Activated CD8-positive, alpha-beta memory T cell treated with anti-CD3 and anti-CD28 coated beads for 24 hours (primary cell): ENCODE results near the gene RESP18.
A peak's percentile ranks its signal among the peaks of the same experiment; 100 is the strongest.
"Not testable (repeated sequence)": the region's sequence is repeated elsewhere in the genome, so short reads cannot be mapped to it uniquely, and the experiment has no call there.

Experiments
- DNase-seq: peaks from one replicate; pipeline ENCODE4 v3.0.0-alpha.2; 2020

Gene RESP18

DNA sequence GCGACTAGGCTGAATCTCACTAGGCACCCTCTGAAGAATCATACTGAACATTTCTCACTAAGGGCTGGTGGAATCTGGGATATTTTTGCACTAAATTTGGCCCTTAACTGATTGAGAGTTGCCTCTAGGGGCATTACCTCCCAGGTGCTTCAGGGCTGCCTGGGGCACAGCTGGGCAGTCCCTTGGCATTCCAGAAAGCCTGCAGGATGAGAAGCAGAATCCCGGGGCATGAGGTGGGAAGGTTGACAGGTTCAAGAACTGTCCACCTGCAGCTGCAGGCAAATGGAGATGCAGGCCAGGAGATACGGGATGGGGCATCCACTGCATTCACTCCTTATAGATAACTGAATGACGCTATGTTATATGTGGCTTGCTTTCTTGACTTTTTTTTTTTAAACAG lies 7.4 kb downstream of the RESP18 start:
- DNase-seq = no peak

DNA sequence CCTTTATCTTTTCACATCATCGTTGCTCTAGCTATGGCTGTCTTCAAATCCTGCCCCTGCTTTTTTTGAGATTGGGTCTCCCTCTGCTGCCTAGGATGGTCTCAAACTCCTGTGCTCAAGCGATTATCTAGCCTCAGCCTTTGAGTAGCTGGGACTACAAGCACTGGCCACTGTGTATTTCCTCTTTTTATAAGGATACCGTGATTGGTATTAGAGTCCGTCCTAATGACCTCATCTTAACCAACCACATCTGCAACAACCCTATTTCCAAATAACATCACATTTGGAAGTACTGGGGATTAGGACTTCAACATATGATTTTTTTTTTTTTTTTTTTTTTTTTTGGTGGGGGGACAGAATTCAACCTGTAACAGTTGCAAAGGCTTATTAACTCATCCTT lies 9.1 kb downstream of the RESP18 start:
- no peak for DNase-seq

GRCh38 chr2:219314804-219315468 lies 17.6 kb downstream of the RESP18 start:
- DNase-seq = no peak

GRCh38 chr2:219312683-219313263 lies 19.8 kb downstream of the RESP18 start:
- DNase-seq = not testable (repeated sequence)

DNA sequence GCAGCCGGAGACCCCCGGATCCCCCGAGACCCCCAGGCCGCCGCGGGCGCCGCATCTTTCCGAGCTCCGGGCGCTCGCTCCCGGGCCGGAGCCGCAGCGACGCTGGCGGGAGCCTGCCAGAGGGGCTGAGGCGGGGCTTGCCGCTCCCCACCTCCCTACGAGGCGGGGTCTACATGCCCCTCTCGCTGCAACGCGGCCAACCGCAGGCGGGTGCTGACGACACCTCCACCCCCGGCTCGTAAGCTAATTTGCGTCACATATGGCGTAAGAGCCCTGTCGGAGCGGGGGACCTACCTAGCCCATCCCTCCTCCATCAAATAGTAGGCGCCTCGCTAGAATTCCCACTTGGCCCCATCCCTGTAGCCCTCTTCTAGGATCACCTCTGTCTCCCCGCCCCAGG lies 23.3 kb downstream of the RESP18 start, which contains the start of gene PTPRN:
PTPRN (minus strand) TSS at position 124 of the 400 bp plus-strand sequence; CDS start at position 55, 69 bp downstream.
- DNase-seq = no peak

DNA sequence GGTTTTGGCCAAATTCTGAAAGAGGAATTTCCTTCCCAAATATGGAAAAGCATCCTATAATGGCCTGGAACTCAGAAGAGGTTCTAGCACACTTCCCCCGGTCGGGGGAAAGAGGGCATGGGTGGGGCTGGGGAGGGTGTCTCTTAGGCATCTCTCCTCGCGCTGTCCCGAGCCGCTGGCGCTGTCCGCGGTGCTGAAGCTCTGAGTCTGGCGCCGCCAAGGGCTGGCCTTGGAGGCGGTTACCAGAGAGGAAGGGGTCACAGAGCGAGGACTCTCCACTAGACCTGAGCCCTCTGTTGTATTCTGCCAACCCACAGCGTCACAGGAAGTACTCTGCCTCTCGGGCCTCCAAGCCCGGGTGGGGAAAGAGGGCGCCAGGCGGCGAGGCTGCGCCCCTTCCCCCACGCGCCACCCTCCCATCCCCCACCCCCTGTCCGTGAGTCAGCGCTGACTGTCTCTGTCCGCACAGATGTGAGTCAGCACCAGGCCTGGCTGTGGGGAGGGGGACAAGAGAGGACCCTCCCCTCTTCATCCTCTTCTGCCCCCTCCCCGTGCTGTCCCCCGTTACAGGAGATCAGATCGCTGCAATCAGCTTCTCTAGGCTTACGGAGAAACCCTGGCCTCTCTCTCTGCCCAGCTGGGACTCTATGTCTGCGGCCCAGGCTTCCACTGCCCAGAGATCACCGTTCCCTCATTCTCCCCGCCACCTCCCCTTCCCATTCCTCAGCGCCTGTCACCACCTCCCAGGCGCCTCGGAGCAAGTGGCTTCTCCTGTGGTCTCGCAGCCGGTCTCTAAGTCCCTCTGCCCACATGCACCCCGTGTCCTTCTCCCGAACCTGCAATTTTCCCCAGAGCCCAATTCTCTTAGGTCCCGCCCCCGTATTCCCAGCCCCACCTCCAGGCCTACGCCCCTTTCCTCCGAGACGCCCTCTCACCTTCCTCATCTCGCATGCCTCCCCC lies 24.1 kb downstream of the RESP18 start:
- DNase-seq = peak; percentile 87

DNA sequence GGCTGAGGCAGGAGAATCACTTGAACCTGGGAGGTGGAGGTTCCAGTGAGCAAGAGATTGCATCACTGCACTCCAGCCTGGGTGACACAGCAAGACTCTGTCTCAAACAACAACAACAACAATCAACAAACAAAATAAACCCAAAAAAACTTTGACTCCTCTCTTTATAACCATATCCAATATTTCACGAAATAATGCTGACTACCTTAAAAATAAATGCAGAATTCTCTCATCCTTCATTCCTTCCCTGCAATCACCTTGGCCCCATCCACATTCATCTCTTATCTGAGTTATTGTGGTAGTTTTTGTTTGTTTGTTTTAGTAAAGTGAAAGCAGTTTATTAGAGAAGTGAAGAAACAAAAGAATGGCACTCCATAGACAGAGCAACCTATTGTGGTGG lies 26.5 kb downstream of the RESP18 start:
- DNase-seq = no peak

GRCh38 chr2:219304223-219304622 lies 28.3 kb downstream of the RESP18 start:
- DNase-seq = no peak

- no peak for DNase-seq
These were observed 30.1 kb downstream of the RESP18 start for GRCh38 chr2:219302412-219302968.

DNA sequence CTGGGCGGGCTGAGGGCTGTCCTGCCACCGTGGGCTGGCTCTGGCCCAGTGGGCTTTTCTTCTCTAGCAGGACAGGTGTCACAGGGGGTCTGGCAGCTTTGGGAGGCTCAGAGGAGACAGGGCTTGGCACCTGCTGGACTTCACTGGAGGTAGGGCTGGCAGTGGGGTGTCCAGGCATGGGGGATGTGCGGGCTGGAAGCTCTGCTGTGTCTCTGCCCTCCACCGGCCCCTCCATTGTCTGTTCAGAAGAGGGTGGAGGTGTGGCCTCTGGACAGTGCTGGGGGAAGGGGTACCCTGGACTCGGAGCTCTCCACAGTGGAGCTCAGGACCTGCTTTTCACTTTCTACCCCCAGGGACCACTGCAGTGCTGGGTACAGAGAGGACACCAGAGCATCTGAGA lies 32.5 kb downstream of the RESP18 start:
- DNase-seq = peak; percentile 47

GRCh38 chr2:219299372-219299760 lies 33.2 kb downstream of the RESP18 start:
- DNase-seq = no peak

GRCh38 chr2:219298759-219299371 lies 33.7 kb downstream of the RESP18 start:
- DNase-seq = peak; percentile 98

DNA sequence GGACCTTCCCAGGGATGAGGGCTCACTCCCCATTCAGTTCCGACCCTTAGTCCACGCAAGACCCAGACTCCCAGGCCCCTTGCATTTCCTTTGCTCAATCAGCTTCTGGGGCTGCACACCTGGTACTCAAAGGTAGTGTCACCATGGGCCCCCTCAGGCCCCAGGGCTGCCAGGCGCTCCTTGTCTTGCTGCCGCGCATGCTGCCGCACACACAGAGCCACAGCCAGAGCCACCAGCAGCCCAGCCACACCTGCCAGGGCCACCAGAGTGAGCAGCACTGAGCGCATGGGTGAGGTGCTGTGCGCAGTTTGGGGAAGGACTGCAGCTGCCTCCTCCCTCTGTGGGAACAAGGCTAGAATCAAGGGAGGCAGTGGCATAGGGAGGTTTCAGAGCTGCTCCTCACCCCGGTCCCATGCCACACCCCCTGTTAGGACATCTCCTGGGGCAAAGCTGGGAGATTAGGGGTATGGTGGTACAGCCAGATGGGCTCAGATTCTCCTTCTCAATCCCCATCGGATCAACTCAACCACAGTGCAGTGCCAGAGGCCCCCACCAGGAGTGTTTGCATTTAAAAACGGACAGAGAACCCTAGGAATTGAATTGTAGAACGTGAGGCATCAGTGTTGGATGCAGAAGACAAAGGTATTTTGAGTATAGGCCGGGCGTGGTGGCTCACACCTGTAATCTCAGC lies 34.6 kb downstream of the RESP18 start:
- peak; percentile 54 for DNase-seq

DNA sequence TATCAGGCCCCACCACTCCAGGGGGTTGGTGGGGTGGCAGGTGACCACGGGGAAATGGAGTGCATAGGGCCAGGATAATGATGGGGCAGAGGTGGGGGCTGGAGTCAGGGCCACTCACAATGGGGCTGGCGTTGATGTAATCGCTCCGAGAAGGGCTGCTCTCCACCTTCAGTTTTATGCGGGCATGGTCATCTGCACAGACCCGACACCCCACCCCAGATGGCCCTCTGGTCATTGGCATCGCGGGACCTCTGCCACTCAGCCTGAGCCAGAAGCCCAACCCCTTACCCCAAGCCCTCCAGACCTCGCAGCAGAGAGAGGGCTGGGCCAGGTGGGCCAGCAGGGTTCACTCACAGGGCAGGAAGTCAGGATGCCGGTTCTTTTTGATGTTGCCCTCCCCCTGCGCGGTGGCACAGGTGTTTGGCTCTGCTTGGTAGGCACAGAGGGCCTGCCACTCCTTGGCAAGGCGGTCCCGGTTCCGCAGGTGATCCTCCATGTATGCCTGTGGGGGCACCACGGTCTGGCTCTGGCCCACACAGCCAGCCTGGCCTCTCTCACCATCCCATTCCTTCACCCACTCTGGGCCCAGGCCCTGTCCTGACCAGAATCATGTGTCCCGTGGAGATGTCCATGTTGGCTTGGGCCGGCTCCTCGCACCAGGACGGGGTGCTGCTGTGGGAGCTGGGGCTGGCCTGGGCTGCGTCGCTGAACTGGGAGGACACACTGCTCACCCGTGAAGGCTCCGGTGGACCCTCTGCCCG lies 35.7 kb downstream of the RESP18 start:
- DNase-seq = no peak

DNA sequence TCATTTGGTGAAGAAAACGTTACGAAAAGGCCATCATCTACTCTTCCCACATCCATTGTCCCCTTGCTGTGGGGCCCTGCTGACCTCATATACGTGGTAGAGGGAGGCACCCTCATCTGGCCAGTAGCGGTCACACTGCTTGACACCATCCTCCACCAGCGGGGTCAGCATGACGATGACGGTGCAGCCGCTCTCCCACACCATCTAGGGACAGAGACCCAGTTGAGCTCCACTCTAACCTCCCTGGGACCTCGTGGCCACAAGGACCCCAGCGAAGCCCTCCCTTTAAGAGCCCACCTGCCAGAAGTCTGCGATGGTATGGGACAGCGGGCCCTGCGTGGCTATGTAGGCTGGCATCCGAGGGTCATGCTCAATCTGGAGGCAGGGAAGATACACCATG lies 36.4 kb downstream of the RESP18 start:
- no peak for DNase-seq

DNA sequence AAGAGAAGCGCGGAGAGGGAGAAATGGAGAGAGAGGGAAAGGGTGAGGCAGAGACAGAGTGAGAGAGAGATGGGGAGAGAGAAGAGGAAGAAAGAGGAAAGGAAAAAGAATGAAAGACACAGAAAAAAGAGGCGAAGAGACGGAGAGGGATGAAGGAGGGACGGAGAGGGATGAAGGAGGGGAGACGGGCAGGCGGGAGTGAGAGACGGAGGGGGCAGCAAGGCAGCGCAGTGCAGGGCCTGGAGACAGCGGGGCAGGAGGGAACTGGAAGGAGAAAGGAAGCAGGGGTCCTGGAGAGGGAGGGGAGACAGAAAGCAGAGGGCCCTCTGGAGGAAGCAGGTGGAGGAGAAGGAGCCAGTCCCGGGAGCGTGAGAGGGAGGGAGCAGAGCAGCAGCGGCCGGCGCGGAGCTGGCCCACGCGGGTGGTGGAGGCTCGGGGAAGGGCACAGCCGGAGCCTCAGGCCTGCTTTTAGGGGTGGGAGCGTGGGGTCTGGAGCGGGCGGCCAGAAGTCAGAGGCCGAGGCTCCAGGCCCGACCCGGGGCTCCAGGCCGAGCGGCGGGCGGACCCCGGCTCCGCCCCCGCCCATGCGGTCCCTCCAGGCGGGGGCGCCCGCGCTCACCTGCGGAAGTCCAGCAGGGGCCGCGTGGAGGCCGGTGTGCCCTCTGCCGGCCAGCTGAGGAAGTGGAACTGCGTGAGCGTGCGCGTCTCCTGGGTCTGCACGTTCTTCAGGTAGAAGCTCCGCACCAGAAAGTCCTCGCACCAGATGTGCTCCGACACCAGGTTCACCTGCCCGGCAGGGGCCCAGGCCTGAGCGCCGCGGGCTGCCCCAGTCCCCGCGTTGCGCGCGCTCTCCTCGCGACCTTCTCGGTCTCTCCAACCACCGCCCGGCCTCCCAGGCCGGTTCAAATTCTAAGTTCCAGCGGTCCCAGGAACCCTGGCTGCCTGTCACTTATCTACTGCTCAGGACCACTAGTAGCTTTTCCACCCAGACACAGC lies 37.9 kb downstream of the RESP18 start:
- peak; percentile 95 for DNase-seq

DNA sequence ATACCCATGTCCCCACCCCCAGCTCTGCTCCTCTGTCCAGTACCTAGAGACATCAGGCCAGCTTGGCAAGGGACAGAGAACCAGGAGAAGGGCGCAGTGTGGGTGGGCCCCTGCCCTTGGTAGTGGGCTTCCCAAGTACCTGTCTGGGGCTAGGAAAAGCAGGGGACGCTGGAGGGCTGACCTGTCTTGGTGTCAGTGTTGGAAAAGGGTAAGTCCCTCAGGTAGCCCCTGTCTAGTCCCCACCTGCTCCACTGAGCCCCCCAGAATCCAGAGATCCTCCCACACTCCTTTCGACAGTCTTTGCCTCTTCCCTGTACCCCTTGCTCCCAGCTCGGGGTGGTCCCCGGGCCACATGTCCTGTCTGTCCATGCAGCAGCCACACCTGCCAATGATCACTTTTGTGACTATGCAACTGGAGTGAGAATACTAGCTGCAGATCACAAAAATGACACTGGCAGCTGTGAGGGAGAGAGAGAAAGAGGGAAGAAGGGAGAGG lies 38.8 kb downstream of the RESP18 start:
- DNase-seq = peak; percentile 56

DNA sequence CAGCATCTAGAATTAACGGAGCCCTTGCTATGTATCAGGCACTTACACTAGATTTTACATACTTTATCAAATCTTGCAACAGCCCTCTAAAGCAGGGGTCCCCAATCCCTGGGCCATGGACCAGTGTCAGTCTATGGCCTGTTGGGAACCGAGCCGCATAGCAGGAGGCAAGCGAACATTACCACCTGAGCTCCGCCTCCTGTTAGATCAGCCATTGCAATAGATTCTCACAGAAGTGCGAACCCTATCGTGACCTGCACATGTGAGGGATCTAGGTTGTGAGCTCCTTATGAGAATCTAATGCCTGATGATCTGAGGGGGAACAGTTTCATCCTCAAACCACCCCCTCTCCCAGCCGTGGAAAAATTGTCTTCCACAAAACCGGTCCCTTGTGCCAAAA lies 39.9 kb downstream of the RESP18 start:
- DNase-seq = peak; percentile 43

GRCh38 chr2:219291910-219292490 lies 40.5 kb downstream of the RESP18 start:
- no peak for DNase-seq

GRCh38 chr2:219291394-219291793 lies 41.1 kb downstream of the RESP18 start:
- DNase-seq = no peak
